Sigmoid colon (tissue), 4 donors: ENCODE data around the gene MRM2.

Experiments
- EP300 ChIP-seq, 4 donors: sonication (generic); formaldehyde crosslinking; IDR thresholded peaks; one replicate each; pipeline ENCODE4 v1.6.1; 2017; ENCODE audit warnings: antibody characterized with exemption in 4 of 4
- POLR2A ChIP-seq, 2 donors: fragments of 450-650 bp; IDR thresholded peaks; one replicate each; pipeline ENCODE4 v1.6.1; 2016; ENCODE audit warnings: antibody characterized with exemption in 2 of 2, mild to moderate bottlenecking in 2 of 2, moderate library complexity in 2 of 2
- POLR2AphosphoS5 ChIP-seq, 4 donors: sonication (generic); formaldehyde crosslinking; IDR thresholded peaks; one replicate each; pipeline ENCODE4 v1.6.1; 2017; ENCODE audit warnings: antibody characterized with exemption in 4 of 4
- TF ChIP-seq, protein P1 (sequence below), 4 experiments: fragments of 450-650 bp in 3 of 4; fragments of 200-600 bp in 1 of 4; IDR thresholded peaks; one replicate each; pipeline ENCODE4 v1.5.1; 2016 to 2019; ENCODE audit warnings: antibody characterized with exemption in 4 of 4, mild to moderate bottlenecking in 3 of 4, moderate library complexity in 2 of 4

DNA sequence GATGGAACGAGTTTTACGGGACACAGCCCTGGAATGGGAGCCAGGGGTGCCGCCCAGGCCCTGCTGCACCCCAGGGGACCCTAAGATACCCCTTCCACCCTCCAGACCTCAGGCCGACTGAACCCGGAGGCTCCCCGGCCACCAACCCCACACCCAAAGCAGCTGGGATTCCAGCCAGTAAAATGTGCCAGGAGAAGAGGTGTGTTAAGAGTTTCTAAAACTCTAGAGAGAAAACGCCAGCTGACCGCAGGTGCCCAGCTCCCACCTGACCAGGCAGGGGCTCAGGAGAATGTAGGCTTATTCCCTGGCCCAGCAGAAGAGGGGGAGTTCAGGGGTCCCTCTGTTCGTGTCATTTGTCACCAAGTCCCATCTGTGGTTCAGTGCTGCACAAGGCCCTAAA, 17.5 kb upstream of the MRM2 start:
- TF ChIP-seq, protein P1, sequence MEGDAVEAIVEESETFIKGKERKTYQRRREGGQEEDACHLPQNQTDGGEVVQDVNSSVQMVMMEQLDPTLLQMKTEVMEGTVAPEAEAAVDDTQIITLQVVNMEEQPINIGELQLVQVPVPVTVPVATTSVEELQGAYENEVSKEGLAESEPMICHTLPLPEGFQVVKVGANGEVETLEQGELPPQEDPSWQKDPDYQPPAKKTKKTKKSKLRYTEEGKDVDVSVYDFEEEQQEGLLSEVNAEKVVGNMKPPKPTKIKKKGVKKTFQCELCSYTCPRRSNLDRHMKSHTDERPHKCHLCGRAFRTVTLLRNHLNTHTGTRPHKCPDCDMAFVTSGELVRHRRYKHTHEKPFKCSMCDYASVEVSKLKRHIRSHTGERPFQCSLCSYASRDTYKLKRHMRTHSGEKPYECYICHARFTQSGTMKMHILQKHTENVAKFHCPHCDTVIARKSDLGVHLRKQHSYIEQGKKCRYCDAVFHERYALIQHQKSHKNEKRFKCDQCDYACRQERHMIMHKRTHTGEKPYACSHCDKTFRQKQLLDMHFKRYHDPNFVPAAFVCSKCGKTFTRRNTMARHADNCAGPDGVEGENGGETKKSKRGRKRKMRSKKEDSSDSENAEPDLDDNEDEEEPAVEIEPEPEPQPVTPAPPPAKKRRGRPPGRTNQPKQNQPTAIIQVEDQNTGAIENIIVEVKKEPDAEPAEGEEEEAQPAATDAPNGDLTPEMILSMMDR (IDR thresholded peaks at IDR 0.05) = no peak
- TF ChIP-seq POLR2A (IDR thresholded peaks at IDR 0.05) (no peak), POLR2AphosphoS5 (IDR thresholded peaks at IDR 0.05) (no peak), EP300 (IDR thresholded peaks at IDR 0.05) (no peak)
